HG03060 (cell line): Measurements from ENCODE around the gene ITIH5.
"Not testable (repeated sequence)": the region's sequence is repeated elsewhere in the genome, so short reads cannot be mapped to it uniquely, and the experiment has no call there.

Experiments
- ATAC-seq: cut with Tn5 transposase; IDR thresholded peaks from one replicate; pipeline ENCODE4 v1.9.1; 2021; ENCODE audit warnings: low read depth, moderate number of reproducible peaks; ENCODE audit not compliant: unreplicated experiment

Gene ITIH5

GRCh38 chr10:7666253-7667023, at the start of gene ITIH5:
Gene ITIH5, minus strand, starts transcription at chr10:7666966. Its CDS starts 74 bp downstream, at chr10:7666892.
- ATAC-seq: no peak

- ATAC-seq: no peak
Measured at GRCh38 chr10:7715515-7715914, 48.7 kb upstream of the ITIH5 start.

- ATAC-seq: not testable (repeated sequence)
Measured at GRCh38 chr10:7711075-7711474, 44.3 kb upstream of the ITIH5 start.

- no peak for ATAC-seq
Measured at GRCh38 chr10:7710446-7710845, 43.7 kb upstream of the ITIH5 start.

DNA sequence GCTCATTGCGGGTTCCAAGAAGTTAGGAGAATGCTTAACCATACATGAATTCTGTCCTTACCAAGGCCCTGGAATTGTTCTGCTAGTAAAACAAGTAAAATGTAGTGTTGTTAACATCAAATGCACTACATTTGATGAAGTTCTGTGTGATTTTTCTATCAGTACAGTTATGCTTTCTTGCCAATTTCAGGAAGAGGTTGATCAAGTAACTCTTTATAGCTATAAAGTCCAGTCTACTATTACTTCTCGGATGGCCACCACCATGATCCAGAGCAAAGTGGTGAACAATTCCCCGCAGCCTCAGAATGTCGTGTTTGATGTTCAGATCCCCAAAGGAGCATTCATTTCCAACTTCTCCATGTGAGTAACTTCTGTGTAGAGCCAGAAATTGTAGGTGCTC, 42.1 kb upstream of the ITIH5 start:
- ATAC-seq: no peak

DNA sequence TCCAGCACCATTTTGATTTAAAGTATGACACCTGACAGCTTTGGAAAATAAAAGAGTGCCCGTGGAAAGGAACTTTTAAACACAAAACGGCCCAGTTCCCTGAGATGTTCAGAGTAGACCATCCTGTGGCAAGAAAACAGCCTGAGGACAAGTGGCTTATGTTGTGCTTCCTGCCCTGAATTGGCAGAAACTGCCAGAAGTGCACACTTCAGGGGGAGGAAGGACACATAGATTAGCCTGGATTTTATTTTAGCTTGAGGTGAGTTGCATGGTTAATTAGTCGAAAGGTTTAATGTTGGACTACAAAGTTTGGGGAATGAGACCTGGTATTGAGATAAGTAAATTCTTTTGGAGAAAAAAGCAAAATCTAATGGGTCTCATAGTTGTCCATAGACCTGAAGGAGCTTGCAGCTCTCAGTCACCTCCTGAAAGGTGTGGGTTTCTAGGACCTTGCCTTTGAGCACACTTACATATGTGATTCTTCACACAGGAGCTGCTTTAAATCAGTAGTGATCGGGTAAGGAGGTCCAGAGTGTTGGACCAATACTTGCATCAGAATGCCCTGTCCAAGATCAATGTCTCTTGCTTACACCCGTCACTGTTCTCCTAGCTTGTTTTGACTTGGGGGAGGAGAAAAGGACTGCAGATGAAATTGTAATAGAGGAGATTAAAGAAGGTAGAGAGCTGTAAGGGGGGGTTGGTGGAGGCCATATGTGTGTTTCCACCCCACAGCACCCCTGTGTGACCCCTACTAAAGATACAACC, 41.3 kb upstream of the ITIH5 start:
- no peak for ATAC-seq

DNA sequence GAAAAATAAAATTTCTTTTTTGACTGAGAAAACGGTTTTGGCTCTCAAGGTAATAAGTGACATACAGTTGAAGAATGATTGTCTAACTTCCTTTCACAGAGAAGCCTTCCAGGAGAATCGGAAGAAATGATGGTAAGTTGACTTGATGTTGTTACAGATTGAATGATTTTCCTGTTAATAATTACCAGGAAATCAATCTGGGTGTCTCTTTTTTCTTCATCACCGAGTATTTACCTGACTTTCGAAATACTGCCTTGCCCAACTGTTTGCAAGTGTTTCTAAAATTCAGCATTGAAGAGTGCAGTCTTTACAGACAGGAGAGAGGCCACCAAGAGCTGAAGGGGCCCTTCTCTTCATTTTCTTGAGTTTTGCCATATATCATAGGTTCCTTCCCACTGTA, 40.3 kb upstream of the ITIH5 start:
- ATAC-seq: no peak

GRCh38 chr10:7706534-7707073, 39.8 kb upstream of the ITIH5 start:
- ATAC-seq: no peak

DNA sequence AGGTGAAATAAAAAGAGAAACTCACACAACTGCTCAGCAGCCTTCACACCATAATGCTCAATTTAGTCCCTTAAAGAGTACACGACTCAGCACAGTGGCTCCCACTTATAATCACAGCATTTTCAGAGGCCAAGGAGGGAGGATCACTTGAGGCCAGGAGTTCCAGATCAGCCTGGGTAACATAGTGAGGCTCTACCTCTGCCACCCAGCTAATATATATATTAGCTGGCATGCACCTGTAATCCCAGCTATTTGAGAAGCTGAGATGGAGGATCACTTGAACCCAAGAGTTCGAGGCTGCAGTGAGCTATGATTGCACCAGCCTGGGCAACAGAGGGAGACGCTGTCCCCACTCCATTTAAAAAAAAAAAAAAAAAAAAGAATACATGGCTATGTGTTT, 38.6 kb upstream of the ITIH5 start:
- no peak for ATAC-seq

- no peak for ATAC-seq
Measured at GRCh38 chr10:7704071-7705016, 37.6 kb upstream of the ITIH5 start.

DNA sequence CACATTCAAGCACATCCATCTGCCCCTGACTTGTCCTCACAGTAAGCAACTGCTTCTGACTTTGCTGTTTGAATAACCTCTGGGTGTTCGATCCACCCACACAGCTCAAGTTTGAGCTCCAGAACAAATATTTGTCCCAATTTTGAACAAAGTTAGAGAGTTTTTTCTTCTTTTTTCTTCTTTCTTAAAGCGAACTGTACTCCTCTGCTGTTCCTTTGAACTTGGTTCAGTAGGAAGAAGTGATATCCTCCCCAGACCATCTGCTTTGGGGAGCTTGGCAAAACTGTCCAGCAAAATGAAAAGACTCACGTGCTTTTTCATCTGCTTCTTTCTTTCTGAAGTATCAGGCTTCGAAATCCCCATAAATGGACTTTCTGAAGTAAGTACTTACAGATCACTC, 36.4 kb upstream of the ITIH5 start, which contains the start of gene ITIH2:
Gene ITIH2, plus strand, starts transcription at position 177 of the 400 bp plus-strand sequence. Its CDS starts 119 bp downstream, at position 296.
- ATAC-seq: no peak

- ATAC-seq: no peak
Measured at GRCh38 chr10:7702288-7702812, 35.6 kb upstream of the ITIH5 start.

DNA sequence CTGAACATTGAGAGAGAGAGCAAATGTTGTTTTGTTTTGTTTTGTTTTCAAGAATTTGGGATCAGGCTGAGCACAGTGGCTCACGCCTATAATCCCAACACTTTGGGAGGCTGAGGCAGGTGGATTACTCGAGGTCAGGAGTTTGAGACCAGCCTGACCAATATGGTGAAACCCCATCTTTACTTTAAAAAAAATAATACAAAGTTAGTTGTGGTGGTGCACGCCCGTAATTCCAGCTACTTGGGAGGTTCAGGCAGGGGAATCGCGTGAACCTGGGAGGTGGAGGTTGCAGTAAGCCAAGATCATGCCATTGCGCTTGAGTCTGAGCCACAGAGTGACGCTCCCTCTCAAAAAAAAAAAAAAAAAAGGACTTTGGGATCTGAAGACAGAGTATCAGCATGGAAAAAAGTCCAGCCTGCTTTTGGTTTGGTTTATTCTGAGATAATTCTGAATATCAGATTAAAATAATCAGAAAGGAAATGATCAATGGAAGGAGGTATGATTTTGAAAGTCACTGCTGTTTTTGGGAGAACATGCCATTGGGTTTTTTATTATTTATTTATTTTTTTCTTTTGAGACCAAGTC, 34.5 kb upstream of the ITIH5 start:
- no peak for ATAC-seq

- no peak for ATAC-seq
Measured at GRCh38 chr10:7700577-7701125, 33.9 kb upstream of the ITIH5 start.

DNA sequence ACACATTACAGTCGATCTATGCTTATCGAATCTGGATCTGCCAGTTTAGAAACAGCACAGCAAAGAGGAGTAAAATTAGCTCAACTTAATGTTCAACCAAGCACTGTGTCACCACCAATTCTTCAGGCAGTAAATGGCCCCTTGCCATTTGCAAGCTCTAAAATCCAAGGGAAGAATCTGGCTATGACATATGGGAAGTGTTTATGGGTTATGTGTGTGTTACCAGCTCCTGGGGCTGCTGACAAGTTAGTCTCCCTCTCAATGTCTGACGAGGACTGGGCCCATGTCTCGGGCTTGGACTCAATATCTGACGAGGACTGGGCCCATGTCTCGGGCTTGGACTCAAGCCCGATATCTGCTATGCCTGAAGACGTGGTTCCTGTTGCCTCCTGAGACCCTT, 30.7 kb upstream of the ITIH5 start:
- ATAC-seq: no peak

DNA sequence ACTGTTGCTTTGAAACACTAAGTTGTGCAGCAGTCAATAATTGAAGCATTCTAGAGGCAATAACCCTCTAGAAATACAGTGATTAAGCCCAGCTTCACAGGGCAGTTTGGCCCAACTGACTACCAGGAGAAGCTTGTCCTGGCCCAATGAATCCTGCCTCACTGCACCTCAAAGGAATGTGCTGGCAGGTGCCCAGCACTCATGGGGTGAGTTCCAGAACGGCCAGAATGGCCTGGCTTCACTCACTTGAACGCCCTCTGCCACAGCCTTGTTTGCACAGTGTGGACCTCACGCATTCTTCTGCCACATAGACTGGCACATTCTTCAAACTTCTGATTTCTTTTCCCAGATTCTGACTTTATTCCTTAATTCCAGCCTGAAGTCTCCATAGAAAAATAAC, 29.8 kb upstream of the ITIH5 start:
- no peak for ATAC-seq

DNA sequence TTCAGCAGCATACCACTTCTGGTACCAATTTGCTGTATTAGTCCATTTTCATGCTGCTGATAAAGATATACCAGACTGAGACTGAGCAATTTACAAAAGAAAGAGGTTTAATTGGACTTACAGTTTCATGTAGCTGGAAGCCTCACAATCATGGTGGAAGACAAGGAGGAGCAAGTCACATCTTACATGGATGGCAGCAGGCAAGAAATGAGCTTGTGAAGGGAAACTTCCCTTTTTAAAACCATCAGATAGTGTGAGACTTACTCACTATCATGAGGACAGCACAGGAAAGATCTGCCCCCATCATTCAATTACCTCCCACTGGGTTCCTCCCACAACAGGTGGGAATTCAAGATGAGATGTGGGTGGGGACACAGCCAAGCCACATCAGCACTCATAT, 26.4 kb upstream of the ITIH5 start:
- not testable (repeated sequence) for ATAC-seq

GRCh38 chr10:7692368-7692767, 25.6 kb upstream of the ITIH5 start:
- ATAC-seq: not testable (repeated sequence)

DNA sequence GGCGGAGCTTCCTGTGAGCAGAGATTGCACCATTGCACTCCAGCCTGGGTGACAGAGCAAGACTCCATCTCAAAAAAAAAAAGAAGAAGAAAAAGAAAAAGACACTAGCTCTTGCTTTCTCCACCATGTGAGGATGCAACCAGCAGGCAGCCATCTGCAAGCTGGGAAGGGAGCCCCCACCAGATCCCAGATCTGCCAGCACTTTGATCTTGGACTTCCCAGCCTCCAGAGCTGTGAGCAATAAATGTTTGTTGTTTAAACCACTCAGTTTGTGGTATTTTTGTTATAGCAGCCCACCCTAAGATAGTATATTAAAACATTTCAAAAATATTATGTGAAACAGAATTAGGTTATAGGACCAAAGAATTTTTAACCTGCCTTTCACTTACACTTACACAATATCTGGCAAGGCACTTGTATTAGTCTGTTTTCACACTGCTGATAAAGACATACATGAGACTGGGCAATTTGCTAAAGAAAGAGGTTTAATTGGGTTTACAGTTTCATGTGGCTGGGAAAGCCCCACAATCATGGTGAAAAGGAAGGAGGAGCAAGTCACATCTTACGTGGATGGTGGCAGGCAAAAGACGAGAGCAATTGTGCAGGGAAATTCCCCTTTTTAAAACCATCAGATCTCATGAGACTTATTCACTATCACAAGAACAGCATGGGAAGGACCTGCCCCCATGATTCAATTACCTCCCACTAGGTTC, 24.3 kb upstream of the ITIH5 start:
- ATAC-seq: not testable (repeated sequence)
